ENCODE results near the gene DTX1. TPM values are rescaled to one million over a fixed set of nuclear protein-coding genes. Genes with fewer than 3 reads are reported as not detected.

The DTX1 gene
- total and polyA plus RNA-seq, 4 donors = 2.1 to 33.2 (median 10.0) TPM

DNA sequence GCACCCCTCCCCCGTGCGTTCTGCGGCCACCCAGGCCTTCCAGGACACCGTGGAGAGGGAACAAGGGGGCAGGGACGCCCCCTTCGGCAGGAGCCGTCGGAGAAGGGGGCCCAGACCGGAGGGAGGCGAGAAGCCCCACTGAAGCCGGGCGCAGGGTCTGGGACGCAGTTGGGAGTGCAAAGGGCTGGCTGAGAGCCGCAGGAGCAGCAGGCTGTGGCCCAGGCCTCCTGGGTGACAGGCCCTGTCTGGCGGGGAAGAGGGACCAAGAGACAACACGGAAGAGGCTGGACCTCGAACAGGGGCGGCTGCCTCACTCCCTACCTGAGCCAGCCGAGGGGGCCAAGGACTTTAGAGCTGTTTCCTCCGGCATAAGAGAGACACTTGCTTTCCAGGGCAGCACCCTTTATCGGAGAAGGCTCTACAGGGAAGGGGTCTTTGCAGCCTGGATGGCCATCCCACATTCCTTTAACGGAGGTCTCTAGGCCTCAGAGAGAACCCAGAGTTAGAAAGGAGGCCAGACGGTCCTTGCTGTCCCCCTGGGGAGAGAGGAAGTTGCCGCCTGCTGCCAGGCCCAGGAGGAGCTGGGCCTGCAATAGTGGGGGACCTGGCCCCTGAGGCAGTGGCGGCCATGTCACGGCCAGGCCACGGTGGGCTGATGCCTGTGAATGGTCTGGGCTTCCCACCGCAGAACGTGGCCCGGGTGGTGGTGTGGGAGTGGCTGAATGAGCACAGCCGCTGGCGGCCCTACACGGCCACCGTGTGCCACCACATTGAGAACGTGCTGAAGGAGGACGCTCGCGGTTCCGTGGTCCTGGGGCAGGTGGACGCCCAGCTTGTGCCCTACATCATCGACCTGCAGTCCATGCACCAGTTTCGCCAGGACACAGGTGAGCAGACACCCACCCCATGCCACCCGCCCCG lies 1.3 kb downstream of the DTX1 start:
- 67% methylated on average over 44 of the region's 44 CpGs for WGBS
- Histone ChIP-seq H3K36me3 (ENCODE audit: control insufficient read depth in 4 of 4, insufficient read depth in 3 of 4, low read depth in 1 of 4, low read length in 3 of 4) (no peaks in the 10 kb centered on the region), H3K27me3 (ENCODE audit: control insufficient read depth in 4 of 4, insufficient read depth in 4 of 4, low read length in 3 of 4) (no peaks in the 10 kb centered on the region), H3K27ac (ENCODE audit: low read depth in 1 of 2, low read length in 2 of 2) (peak overlapping the region; percentile 11 to 75), H3K9ac (ENCODE audit: low read depth in 1 of 2, low read length in 2 of 2) (no peak overlapping the region), H3K4me3 (ENCODE audit: low read depth in 1 of 3, low read length in 3 of 3) (peak overlapping the region; percentile 33 to 74 (median 70)), H3K4me1 (ENCODE audit: control insufficient read depth in 4 of 4, insufficient read depth in 4 of 4, low read length in 3 of 4) (peaks cover 4 to 26% (median 14%) of the 10 kb centered on the region in 4 donors), H3K9me3 (ENCODE audit: control insufficient read depth in 4 of 4, low read length in 3 of 4) (no peaks in the 10 kb centered on the region)
- no peak for DNase-seq (ENCODE audit: low spot score)
- TF ChIP-seq, protein P1, sequence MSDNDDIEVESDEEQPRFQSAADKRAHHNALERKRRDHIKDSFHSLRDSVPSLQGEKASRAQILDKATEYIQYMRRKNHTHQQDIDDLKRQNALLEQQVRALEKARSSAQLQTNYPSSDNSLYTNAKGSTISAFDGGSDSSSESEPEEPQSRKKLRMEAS (IDR thresholded peaks at IDR 0.05) = no peak
- TF ChIP-seq FOXA1 (IDR thresholded peaks at IDR 0.05) (no peak), TAF1 (conservative IDR thresholded peaks at IDR 0.05) (no peak), RAD21 (IDR thresholded peaks at IDR 0.05) (no peak), HNF4A (conservative IDR thresholded peaks at IDR 0.05) (no peak), HNF4G (IDR thresholded peaks at IDR 0.05) (no peak), RXRA (IDR thresholded peaks at IDR 0.05) (no peak), NR2F2 (IDR thresholded peaks at IDR 0.05) (no peak), SP1 (IDR thresholded peaks at IDR 0.05) (no peak), FOXA2 (IDR thresholded peaks at IDR 0.05) (no peak), YY1 (IDR thresholded peaks at IDR 0.05) (no peak), EGR1 (IDR thresholded peaks at IDR 0.05; ENCODE audit: low read depth in 2 of 2) (no peak), JUND (IDR thresholded peaks at IDR 0.05) (no peak), GABPA (IDR thresholded peaks at IDR 0.05 in 1 of 2, conservative IDR thresholded peaks at IDR 0.05 in 1 of 2) (no peak)
- TF ChIP-seq, protein P2, sequence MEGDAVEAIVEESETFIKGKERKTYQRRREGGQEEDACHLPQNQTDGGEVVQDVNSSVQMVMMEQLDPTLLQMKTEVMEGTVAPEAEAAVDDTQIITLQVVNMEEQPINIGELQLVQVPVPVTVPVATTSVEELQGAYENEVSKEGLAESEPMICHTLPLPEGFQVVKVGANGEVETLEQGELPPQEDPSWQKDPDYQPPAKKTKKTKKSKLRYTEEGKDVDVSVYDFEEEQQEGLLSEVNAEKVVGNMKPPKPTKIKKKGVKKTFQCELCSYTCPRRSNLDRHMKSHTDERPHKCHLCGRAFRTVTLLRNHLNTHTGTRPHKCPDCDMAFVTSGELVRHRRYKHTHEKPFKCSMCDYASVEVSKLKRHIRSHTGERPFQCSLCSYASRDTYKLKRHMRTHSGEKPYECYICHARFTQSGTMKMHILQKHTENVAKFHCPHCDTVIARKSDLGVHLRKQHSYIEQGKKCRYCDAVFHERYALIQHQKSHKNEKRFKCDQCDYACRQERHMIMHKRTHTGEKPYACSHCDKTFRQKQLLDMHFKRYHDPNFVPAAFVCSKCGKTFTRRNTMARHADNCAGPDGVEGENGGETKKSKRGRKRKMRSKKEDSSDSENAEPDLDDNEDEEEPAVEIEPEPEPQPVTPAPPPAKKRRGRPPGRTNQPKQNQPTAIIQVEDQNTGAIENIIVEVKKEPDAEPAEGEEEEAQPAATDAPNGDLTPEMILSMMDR (IDR thresholded peaks at IDR 0.05; ENCODE audit: low read depth, low read length, missing input control) = no peak
- TF ChIP-seq, protein P3, sequence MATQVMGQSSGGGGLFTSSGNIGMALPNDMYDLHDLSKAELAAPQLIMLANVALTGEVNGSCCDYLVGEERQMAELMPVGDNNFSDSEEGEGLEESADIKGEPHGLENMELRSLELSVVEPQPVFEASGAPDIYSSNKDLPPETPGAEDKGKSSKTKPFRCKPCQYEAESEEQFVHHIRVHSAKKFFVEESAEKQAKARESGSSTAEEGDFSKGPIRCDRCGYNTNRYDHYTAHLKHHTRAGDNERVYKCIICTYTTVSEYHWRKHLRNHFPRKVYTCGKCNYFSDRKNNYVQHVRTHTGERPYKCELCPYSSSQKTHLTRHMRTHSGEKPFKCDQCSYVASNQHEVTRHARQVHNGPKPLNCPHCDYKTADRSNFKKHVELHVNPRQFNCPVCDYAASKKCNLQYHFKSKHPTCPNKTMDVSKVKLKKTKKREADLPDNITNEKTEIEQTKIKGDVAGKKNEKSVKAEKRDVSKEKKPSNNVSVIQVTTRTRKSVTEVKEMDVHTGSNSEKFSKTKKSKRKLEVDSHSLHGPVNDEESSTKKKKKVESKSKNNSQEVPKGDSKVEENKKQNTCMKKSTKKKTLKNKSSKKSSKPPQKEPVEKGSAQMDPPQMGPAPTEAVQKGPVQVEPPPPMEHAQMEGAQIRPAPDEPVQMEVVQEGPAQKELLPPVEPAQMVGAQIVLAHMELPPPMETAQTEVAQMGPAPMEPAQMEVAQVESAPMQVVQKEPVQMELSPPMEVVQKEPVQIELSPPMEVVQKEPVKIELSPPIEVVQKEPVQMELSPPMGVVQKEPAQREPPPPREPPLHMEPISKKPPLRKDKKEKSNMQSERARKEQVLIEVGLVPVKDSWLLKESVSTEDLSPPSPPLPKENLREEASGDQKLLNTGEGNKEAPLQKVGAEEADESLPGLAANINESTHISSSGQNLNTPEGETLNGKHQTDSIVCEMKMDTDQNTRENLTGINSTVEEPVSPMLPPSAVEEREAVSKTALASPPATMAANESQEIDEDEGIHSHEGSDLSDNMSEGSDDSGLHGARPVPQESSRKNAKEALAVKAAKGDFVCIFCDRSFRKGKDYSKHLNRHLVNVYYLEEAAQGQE (IDR thresholded peaks at IDR 0.05) = no peak
- TF ChIP-seq, protein P4, sequence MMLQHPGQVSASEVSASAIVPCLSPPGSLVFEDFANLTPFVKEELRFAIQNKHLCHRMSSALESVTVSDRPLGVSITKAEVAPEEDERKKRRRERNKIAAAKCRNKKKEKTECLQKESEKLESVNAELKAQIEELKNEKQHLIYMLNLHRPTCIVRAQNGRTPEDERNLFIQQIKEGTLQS (IDR thresholded peaks at IDR 0.05) = no peak
- TF ChIP-seq, protein P5, sequence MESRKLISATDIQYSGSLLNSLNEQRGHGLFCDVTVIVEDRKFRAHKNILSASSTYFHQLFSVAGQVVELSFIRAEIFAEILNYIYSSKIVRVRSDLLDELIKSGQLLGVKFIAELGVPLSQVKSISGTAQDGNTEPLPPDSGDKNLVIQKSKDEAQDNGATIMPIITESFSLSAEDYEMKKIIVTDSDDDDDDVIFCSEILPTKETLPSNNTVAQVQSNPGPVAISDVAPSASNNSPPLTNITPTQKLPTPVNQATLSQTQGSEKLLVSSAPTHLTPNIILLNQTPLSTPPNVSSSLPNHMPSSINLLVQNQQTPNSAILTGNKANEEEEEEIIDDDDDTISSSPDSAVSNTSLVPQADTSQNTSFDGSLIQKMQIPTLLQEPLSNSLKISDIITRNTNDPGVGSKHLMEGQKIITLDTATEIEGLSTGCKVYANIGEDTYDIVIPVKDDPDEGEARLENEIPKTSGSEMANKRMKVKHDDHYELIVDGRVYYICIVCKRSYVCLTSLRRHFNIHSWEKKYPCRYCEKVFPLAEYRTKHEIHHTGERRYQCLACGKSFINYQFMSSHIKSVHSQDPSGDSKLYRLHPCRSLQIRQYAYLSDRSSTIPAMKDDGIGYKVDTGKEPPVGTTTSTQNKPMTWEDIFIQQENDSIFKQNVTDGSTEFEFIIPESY (IDR thresholded peaks at IDR 0.05) = no peak

Measured in liver (tissue), 9 donors.